Neural progenitor cell (in vitro differentiated cells): ENCODE data around the gene WDR20. TPM values are rescaled to one million over a fixed set of nuclear protein-coding genes. Genes with fewer than 3 reads are reported as not detected.

Experiments
- DNase-seq: peaks from one replicate; pipeline ENCODE4 v3.0.0-alpha.2; 2016; ENCODE audit warnings: low spot score
- H2AFZ ChIP-seq: fragments of 200-600 bp; sonication (generic); replicated peaks from 2 replicates; pipeline ENCODE4 v1.6.1; 2016; ENCODE audit warnings: antibody characterized with exemption
- H3F3A ChIP-seq: fragments of 200-600 bp; sonication (generic); 2 replicates; pipeline ENCODE4 v1.6.1; 2016; ENCODE audit warnings: antibody characterized with exemption, low read depth
- H3K27ac ChIP-seq: fragments of 200-600 bp; sonication (generic); 2 replicates; pipeline ENCODE4 v1.5.1; 2016; ENCODE audit warnings: mild to moderate bottlenecking
- H3K27me3 ChIP-seq: fragments of 200-600 bp; sonication (generic); 2 replicates; pipeline ENCODE4 v1.6.1; 2016; ENCODE audit warnings: mild to moderate bottlenecking, moderate library complexity
- H3K36me3 ChIP-seq: fragments of 200-600 bp; sonication (generic); 2 replicates; pipeline ENCODE4 v1.5.1; 2016
- H3K4me1 ChIP-seq: fragments of 200-600 bp; sonication (generic); 2 replicates; pipeline ENCODE4 v1.6.1; 2016; ENCODE audit warnings: mixed run types
- H3K4me2 ChIP-seq: fragments of 200-600 bp; sonication (generic); 2 replicates; pipeline ENCODE4 v1.6.1; 2016
- H3K4me3 ChIP-seq: fragments of 200-600 bp; sonication (generic); 2 replicates; pipeline ENCODE4 v1.5.1; 2016
- H3K79me2 ChIP-seq: fragments of 200-600 bp; sonication (generic); 2 replicates; pipeline ENCODE4 v1.6.1; 2016; ENCODE audit warnings: low read depth
- H3K9ac ChIP-seq: fragments of 200-600 bp; sonication (generic); 2 replicates; pipeline ENCODE4 v1.6.1; 2016
- H3K9me3 ChIP-seq: fragments of 200-600 bp; sonication (generic); 2 replicates; pipeline ENCODE4 v1.5.1; 2016; ENCODE audit warnings: low read depth
- H4K20me1 ChIP-seq: fragments of 200-600 bp; sonication (generic); 2 replicates; pipeline ENCODE4 v1.6.1; 2016; ENCODE audit warnings: low read depth
- H3K27ac Mint-ChIP-seq: 3 replicates; pipeline ENCODE4 v1.8.0; 2021; ENCODE audit warnings: mixed read lengths
- H3K27me3 Mint-ChIP-seq: 2 replicates; pipeline ENCODE4 v1.8.0; 2022; ENCODE audit warnings: low read depth, mild to moderate bottlenecking, inconsistent platforms, moderate library complexity, mixed read lengths; ENCODE audit not compliant: insufficient read depth
- H3K36me3 Mint-ChIP-seq: 3 replicates; pipeline ENCODE4 v1.8.0; 2021; ENCODE audit warnings: mixed read lengths
- H3K4me1 Mint-ChIP-seq: 3 replicates; pipeline ENCODE4 v1.8.0; 2021; ENCODE audit warnings: mixed read lengths
- H3K4me3 Mint-ChIP-seq: 3 replicates; pipeline ENCODE4 v1.8.0; 2021; ENCODE audit warnings: mild to moderate bottlenecking, moderate library complexity, mixed read lengths
- H3K9me3 Mint-ChIP-seq: 3 replicates; pipeline ENCODE4 v1.8.0; 2020; ENCODE audit warnings: mixed read lengths
- CTCF ChIP-seq: fragments of 200-600 bp; sonication (generic); IDR thresholded peaks from 2 replicates; pipeline ENCODE4 v1.5.1; 2017; ENCODE audit warnings: antibody characterized with exemption, mild to moderate bottlenecking
- EZH2 ChIP-seq: fragments of 200-600 bp; sonication (generic); IDR thresholded peaks from 2 replicates; pipeline ENCODE4 v1.6.1; 2017; ENCODE audit warnings: antibody characterized with exemption, mild to moderate bottlenecking, moderate library complexity
- EZH2phosphoT487 ChIP-seq: fragments of 200-600 bp; sonication (generic); IDR thresholded peaks from 2 replicates; pipeline ENCODE4 v1.6.1; 2017; ENCODE audit warnings: antibody characterized with exemption
- total RNA-seq: library from RNA; depleted of rRNA; stranded (reverse); fragments of >200 nt; gene quantifications from 2 replicates; pipeline ENCODE4 v1.2.3, GENCODE V29; 2015; ENCODE audit warnings: low replicate concordance

The WDR20 gene
- total RNA-seq, 1 donor from 2014 or later = 22.4 TPM

GRCh38 chr14:102187568-102188001 is 47.9 kb downstream of the WDR20 start:
- Histone ChIP-seq H3K27me3 (no peaks in the 10 kb centered on the region), H3K27ac (no peak overlapping the region), H3K9ac (no peak overlapping the region), H3K9me3 (no peaks in the 10 kb centered on the region), H3F3A (peaks cover 24% of the 10 kb centered on the region), H2AFZ (no peak overlapping the region), H3K4me3 (no peak overlapping the region), H3K4me2 (no peak overlapping the region), H4K20me1 (peaks cover 47% of the 10 kb centered on the region), H3K4me1 (peaks cover 22% of the 10 kb centered on the region), H3K36me3 (no peaks in the 10 kb centered on the region), H3K79me2 (peaks cover 97% of the 10 kb centered on the region)
- no peak for TF ChIP-seq EZH2phosphoT487
- TF ChIP-seq EZH2 = no peak
- TF ChIP-seq CTCF = no peak
- H3K36me3 Mint-ChIP-seq = peaks cover 3% of the 10 kb centered on the region
- peaks cover 3% of the 10 kb centered on the region for H3K27me3 Mint-ChIP-seq
- peaks cover 39% of the 10 kb centered on the region for H3K4me1 Mint-ChIP-seq
- no peak overlapping the region for H3K27ac Mint-ChIP-seq
- no peaks in the 10 kb centered on the region for H3K9me3 Mint-ChIP-seq
- DNase-seq = no peak
- no peak overlapping the region for H3K4me3 Mint-ChIP-seq

GRCh38 chr14:102188187-102188586 is 48.5 kb downstream of the WDR20 start:
- H3K36me3 ChIP-seq = no peaks in the 10 kb centered on the region
- peaks cover 22% of the 10 kb centered on the region for H3F3A ChIP-seq
- Mint-ChIP-seq H3K4me1 (peaks cover 41% of the 10 kb centered on the region), H3K9me3 (no peaks in the 10 kb centered on the region), H3K27me3 (peaks cover 3% of the 10 kb centered on the region), H3K36me3 (peaks cover 3% of the 10 kb centered on the region), H3K4me3 (no peak overlapping the region), H3K27ac (no peak overlapping the region)
- no peak for TF ChIP-seq EZH2phosphoT487
- no peak for TF ChIP-seq EZH2
- no peak for TF ChIP-seq CTCF
- H3K27me3 ChIP-seq = no peaks in the 10 kb centered on the region
- H3K4me1 ChIP-seq = peaks cover 24% of the 10 kb centered on the region
- no peak overlapping the region for H3K27ac ChIP-seq
- H4K20me1 ChIP-seq = peaks cover 53% of the 10 kb centered on the region
- no peak overlapping the region for H3K9ac ChIP-seq
- peaks cover 95% of the 10 kb centered on the region for H3K79me2 ChIP-seq
- no peak for DNase-seq
- H3K4me3 ChIP-seq = no peak overlapping the region
- no peak overlapping the region for H2AFZ ChIP-seq
- H3K4me2 ChIP-seq = no peak overlapping the region
- no peaks in the 10 kb centered on the region for H3K9me3 ChIP-seq

- Mint-ChIP-seq H3K9me3 (no peaks in the 10 kb centered on the region), H3K36me3 (peaks cover 3% of the 10 kb centered on the region), H3K27me3 (peaks cover 3% of the 10 kb centered on the region), H3K4me1 (peaks cover 31% of the 10 kb centered on the region), H3K4me3 (no peak overlapping the region), H3K27ac (no peak overlapping the region)
- no peak overlapping the region for H3K4me3 ChIP-seq
- no peak overlapping the region for H3K4me2 ChIP-seq
- DNase-seq = no peak
- H3K9ac ChIP-seq = no peak overlapping the region
- no peak overlapping the region for H2AFZ ChIP-seq
- H4K20me1 ChIP-seq = peaks cover 58% of the 10 kb centered on the region
- no peaks in the 10 kb centered on the region for H3K9me3 ChIP-seq
- H3K79me2 ChIP-seq = peaks cover 78% of the 10 kb centered on the region
- no peaks in the 10 kb centered on the region for H3K36me3 ChIP-seq
- H3K4me1 ChIP-seq = peaks cover 13% of the 10 kb centered on the region
- H3K27ac ChIP-seq = no peak overlapping the region
- TF ChIP-seq EZH2phosphoT487 = no peak
- H3F3A ChIP-seq = peaks cover 7% of the 10 kb centered on the region
- no peaks in the 10 kb centered on the region for H3K27me3 ChIP-seq
Measured at GRCh38 chr14:102189874-102190273, 50.2 kb downstream of the WDR20 start.

GRCh38 chr14:102192840-102193502 is 53.3 kb downstream of the WDR20 start:
- Histone ChIP-seq H3K4me1 (peaks cover 7% of the 10 kb centered on the region), H3K4me3 (no peak overlapping the region), H3K9me3 (no peaks in the 10 kb centered on the region), H3K36me3 (no peaks in the 10 kb centered on the region), H4K20me1 (peaks cover 40% of the 10 kb centered on the region), H3K79me2 (peaks cover 58% of the 10 kb centered on the region), H3K9ac (no peak overlapping the region), H3K27ac (peak overlapping the region; percentile 3), H2AFZ (no peak overlapping the region), H3K4me2 (no peak overlapping the region), H3K27me3 (no peaks in the 10 kb centered on the region), H3F3A (peaks cover 7% of the 10 kb centered on the region)
- Mint-ChIP-seq H3K4me1 (peaks cover 8% of the 10 kb centered on the region), H3K4me3 (no peak overlapping the region), H3K9me3 (no peaks in the 10 kb centered on the region), H3K36me3 (peaks cover 19% of the 10 kb centered on the region), H3K27ac (no peak overlapping the region), H3K27me3 (peaks cover 5% of the 10 kb centered on the region)
- DNase-seq = peak; percentile 42
- TF ChIP-seq EZH2 (no peak), CTCF (no peak), EZH2phosphoT487 (no peak)
